Measurements from ENCODE around the gene SCD5. TPM values are rescaled to one million over a fixed set of nuclear protein-coding genes. Genes with fewer than 3 reads are reported as not detected.

Gene SCD5
- total RNA-seq, 2 experiments from 2014 or later, result 0.47 to 0.76 TPM

- no peaks in the 10 kb centered on the region for H3K79me2 ChIP-seq (ENCODE audit: insufficient read depth, low read depth, low read length)
- H2AFZ ChIP-seq (ENCODE audit: low read length), result no peak overlapping the region
- no peak overlapping the region for H3K4me3 ChIP-seq (ENCODE audit: low read depth, low read length, poor library complexity, severe bottlenecking)
- intact Hi-C loops (cut with micrococcal nuclease; ENCODE audit: unreplicated experiment), result no loop called here
- no TSS peak for BruUV-seq (replicated peaks)
- ChIA-PET POLR2A (no interaction called here), CTCF (ENCODE audit: unreplicated experiment) (no interaction called here)
- no peaks in the 10 kb centered on the region for H3K9me3 ChIP-seq (ENCODE audit: low read length)
- H3K27ac ChIP-seq (ENCODE audit: low read depth, low read length, poor library complexity, severe bottlenecking), result no peak overlapping the region
- H3K36me3 ChIP-seq (ENCODE audit: insufficient read depth, low read length), result no peaks in the 10 kb centered on the region
- no peak for DNase-seq (ENCODE audit: low spot score)
- no peaks in the 10 kb centered on the region for H4K20me1 ChIP-seq (ENCODE audit: insufficient read depth, low read length)
- H3K4me2 ChIP-seq (ENCODE audit: low read length), result no peak overlapping the region
- H3K4me1 ChIP-seq (ENCODE audit: insufficient read depth, low read length, poor library complexity, severe bottlenecking), result no peaks in the 10 kb centered on the region
- TF ChIP-seq EZH2phosphoT487 (IDR thresholded peaks at IDR 0.05; ENCODE audit: borderline replicate concordance, low read depth, low read length), result no peak
- no peak for TF ChIP-seq CTCF (conservative IDR thresholded peaks at IDR 0.05; ENCODE audit: low read length)
- no peaks in the 10 kb centered on the region for H3K9me2 ChIP-seq (ENCODE audit: insufficient read depth, low read length)
These were observed 188.6 kb downstream of the SCD5 start for GRCh38 chr4:82610041-82610440.

GRCh38 chr4:82606622-82607021 lies 192.0 kb downstream of the SCD5 start:
- no peaks in the 10 kb centered on the region for H3K4me1 ChIP-seq (ENCODE audit: insufficient read depth, low read length, poor library complexity, severe bottlenecking)
- CTCF ChIA-PET (ENCODE audit: unreplicated experiment), result no interaction called here
- POLR2A ChIA-PET, result no interaction called here
- H2AFZ ChIP-seq (ENCODE audit: low read length), result no peak overlapping the region
- no peak for TF ChIP-seq EZH2phosphoT487 (IDR thresholded peaks at IDR 0.05; ENCODE audit: borderline replicate concordance, low read depth, low read length)
- TF ChIP-seq CTCF (conservative IDR thresholded peaks at IDR 0.05; ENCODE audit: low read length), result no peak
- DNase-seq (ENCODE audit: low spot score), result no peak
- intact Hi-C loops (cut with micrococcal nuclease; ENCODE audit: unreplicated experiment), result no loop called here
- no peaks in the 10 kb centered on the region for H4K20me1 ChIP-seq (ENCODE audit: insufficient read depth, low read length)
- H3K4me3 ChIP-seq (ENCODE audit: low read depth, low read length, poor library complexity, severe bottlenecking), result no peak overlapping the region
- no peaks in the 10 kb centered on the region for H3K79me2 ChIP-seq (ENCODE audit: insufficient read depth, low read depth, low read length)
- no peak overlapping the region for H3K4me2 ChIP-seq (ENCODE audit: low read length)
- no peaks in the 10 kb centered on the region for H3K36me3 ChIP-seq (ENCODE audit: insufficient read depth, low read length)
- no peak overlapping the region for H3K27ac ChIP-seq (ENCODE audit: low read depth, low read length, poor library complexity, severe bottlenecking)
- no peaks in the 10 kb centered on the region for H3K9me2 ChIP-seq (ENCODE audit: insufficient read depth, low read length)
- no peaks in the 10 kb centered on the region for H3K9me3 ChIP-seq (ENCODE audit: low read length)
- BruUV-seq (replicated peaks), result no TSS peak

GRCh38 chr4:82604522-82604921 lies 194.1 kb downstream of the SCD5 start:
- CTCF ChIA-PET (ENCODE audit: unreplicated experiment), result no interaction called here

More at GRCh38 chr4:82604522-82604921, 194.1 kb downstream of the SCD5 start:
- no peaks in the 10 kb centered on the region for H3K79me2 ChIP-seq (ENCODE audit: insufficient read depth, low read depth, low read length)
- no peaks in the 10 kb centered on the region for H3K9me3 ChIP-seq (ENCODE audit: low read length)
- no peak for DNase-seq (ENCODE audit: low spot score)
- H3K27ac ChIP-seq (ENCODE audit: low read depth, low read length, poor library complexity, severe bottlenecking), result no peak overlapping the region
- no peaks in the 10 kb centered on the region for H4K20me1 ChIP-seq (ENCODE audit: insufficient read depth, low read length)
- no peak overlapping the region for H3K4me2 ChIP-seq (ENCODE audit: low read length)
- H3K4me3 ChIP-seq (ENCODE audit: low read depth, low read length, poor library complexity, severe bottlenecking), result no peak overlapping the region
- POLR2A ChIA-PET, result no interaction called here
- TF ChIP-seq CTCF (conservative IDR thresholded peaks at IDR 0.05; ENCODE audit: low read length) (no peak), EZH2phosphoT487 (IDR thresholded peaks at IDR 0.05; ENCODE audit: borderline replicate concordance, low read depth, low read length) (no peak)
- no peaks in the 10 kb centered on the region for H3K4me1 ChIP-seq (ENCODE audit: insufficient read depth, low read length, poor library complexity, severe bottlenecking)
- no peak overlapping the region for H2AFZ ChIP-seq (ENCODE audit: low read length)
- no peaks in the 10 kb centered on the region for H3K36me3 ChIP-seq (ENCODE audit: insufficient read depth, low read length)
- no peaks in the 10 kb centered on the region for H3K9me2 ChIP-seq (ENCODE audit: insufficient read depth, low read length)
- no TSS peak for BruUV-seq (replicated peaks)
- intact Hi-C loops (cut with micrococcal nuclease; ENCODE audit: unreplicated experiment), result no loop called here

Data from OCI-LY7 (cell line).